Left lung (tissue), 10 donors: ENCODE results near the gene MRPL10. TPM values are rescaled to one million over a fixed set of nuclear protein-coding genes. Genes with fewer than 3 reads are reported as not detected.

Source experiments
- ATAC-seq: fragments of 200-7000 bp; cut with Tn5 transposase; one replicate; pipeline ENCODE4 v1.9.1; 2020; ENCODE audit warnings: moderate library complexity
- DNase-seq, 4 donors: peaks; one replicate each; pipeline ENCODE4 v3.0.0-alpha.2; 2013 to 2020
- H3K27ac ChIP-seq, 2 donors: fragments of 200-600 bp; sonication (generic) in 1 of 2; one replicate each; pipeline versions ENCODE4 v1.5.0 to v1.8.0; 2020 to 2021
- H3K27me3 ChIP-seq, 2 donors: fragments of 200-600 bp; sonication (generic) in 1 of 2; one replicate each; pipeline versions ENCODE4 v1.5.0 to v1.8.0; 2020 to 2021
- H3K36me3 ChIP-seq, 2 donors: fragments of 200-600 bp; sonication (generic) in 1 of 2; one replicate each; pipeline versions ENCODE4 v1.5.0 to v1.8.0; 2020 to 2021
- H3K4me1 ChIP-seq, 2 donors: fragments of 200-600 bp; one replicate each; pipeline ENCODE4 v1.8.0; 2021
- H3K4me3 ChIP-seq, 2 donors: fragments of 200-600 bp; sonication (generic) in 1 of 2; one replicate each; pipeline versions ENCODE4 v1.5.0 to v1.8.0; 2020 to 2021; ENCODE audit warnings: mild to moderate bottlenecking in 1 of 2
- H3K9me3 ChIP-seq, 2 donors: fragments of 200-600 bp; sonication (generic) in 1 of 2; one replicate each; pipeline versions ENCODE4 v1.5.0 to v1.8.0; 2020 to 2021
- intact Hi-C, 2 donors: fragments of 100-400 bp; cut with DNase I; formaldehyde crosslinking; loops; one replicate each; pipeline versions ENCODE4 v1.11.2 to v1.14.2; 2022
- polyA plus RNA-seq, 6 donors: library from polyadenylated mRNA; unstranded; fragments of 120-200 nt; gene quantifications; one replicate each; pipeline ENCODE4 v1.2.1, GENCODE V29; 2013; ENCODE audit not compliant: insufficient read length in 6 of 6
- total RNA-seq, 2 donors: library from RNA; stranded (reverse); fragmentation: NEBNext Ultra II Directional; extraction: Animal tissue kit (Norgen Biotek cat#: 25700); gene quantifications; one replicate each; pipeline ENCODE4 v1.2.1, GENCODE V29; 2021
- TF ChIP-seq, protein P1 (sequence below), 2 donors: fragments of 200-600 bp; sonication (generic) in 1 of 2; IDR thresholded peaks; one replicate each; pipeline versions ENCODE4 v1.5.0 to v1.8.0; 2021; ENCODE audit warnings: antibody characterized with exemption in 2 of 2
- donor health status: DM: no; HTN: yes; CAD: no.
- donor health status: DM: no; HTN: no; CAD: no.

The MRPL10 gene
- total and polyA plus RNA-seq, 8 donors, result 26.2 to 55.7 (median 50.6) TPM

- Histone ChIP-seq H3K27me3 (no peaks in the 10 kb centered on the region), H3K4me3 (no peak overlapping the region), H3K27ac (no peak overlapping the region), H3K4me1 (peaks cover 0 to 10% of the 10 kb centered on the region in 2 donors), H3K36me3 (peaks cover 0 to 44% of the 10 kb centered on the region in 2 donors), H3K9me3 (no peaks in the 10 kb centered on the region)
- intact Hi-C loops, result no loop called here
- ATAC-seq (no peak), DNase-seq (no peak)
- TF ChIP-seq, protein P1, sequence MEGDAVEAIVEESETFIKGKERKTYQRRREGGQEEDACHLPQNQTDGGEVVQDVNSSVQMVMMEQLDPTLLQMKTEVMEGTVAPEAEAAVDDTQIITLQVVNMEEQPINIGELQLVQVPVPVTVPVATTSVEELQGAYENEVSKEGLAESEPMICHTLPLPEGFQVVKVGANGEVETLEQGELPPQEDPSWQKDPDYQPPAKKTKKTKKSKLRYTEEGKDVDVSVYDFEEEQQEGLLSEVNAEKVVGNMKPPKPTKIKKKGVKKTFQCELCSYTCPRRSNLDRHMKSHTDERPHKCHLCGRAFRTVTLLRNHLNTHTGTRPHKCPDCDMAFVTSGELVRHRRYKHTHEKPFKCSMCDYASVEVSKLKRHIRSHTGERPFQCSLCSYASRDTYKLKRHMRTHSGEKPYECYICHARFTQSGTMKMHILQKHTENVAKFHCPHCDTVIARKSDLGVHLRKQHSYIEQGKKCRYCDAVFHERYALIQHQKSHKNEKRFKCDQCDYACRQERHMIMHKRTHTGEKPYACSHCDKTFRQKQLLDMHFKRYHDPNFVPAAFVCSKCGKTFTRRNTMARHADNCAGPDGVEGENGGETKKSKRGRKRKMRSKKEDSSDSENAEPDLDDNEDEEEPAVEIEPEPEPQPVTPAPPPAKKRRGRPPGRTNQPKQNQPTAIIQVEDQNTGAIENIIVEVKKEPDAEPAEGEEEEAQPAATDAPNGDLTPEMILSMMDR (IDR thresholded peaks at IDR 0.05), result no peak
Observed at GRCh38 chr17:47806026-47806912, 25.1 kb downstream of the MRPL10 start.

DNA sequence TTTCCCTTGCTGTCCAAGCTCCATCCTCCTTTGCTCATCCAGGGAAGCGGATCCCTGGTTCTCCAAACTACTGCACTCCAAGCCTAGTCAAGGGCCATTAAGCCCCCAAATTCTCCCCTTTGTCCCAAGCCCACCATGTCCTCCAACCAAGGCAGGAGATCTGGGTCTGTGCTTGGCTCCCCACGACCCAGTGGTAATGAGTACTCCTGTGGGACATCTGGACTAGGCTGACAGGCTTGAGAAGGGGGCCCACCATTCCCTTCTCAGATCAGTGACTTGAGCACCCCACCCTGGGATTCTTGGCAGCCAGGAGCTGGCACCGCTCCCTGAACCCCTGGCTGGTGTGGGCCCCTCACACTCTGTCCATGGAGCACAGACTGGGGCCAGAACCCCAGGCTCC is 26.9 kb downstream of the MRPL10 start:
- Histone ChIP-seq H3K9me3 (no peaks in the 10 kb centered on the region), H3K4me1 (peaks cover 0 to under 1% of the 10 kb centered on the region in 2 donors), H3K36me3 (peaks cover 0 to 30% of the 10 kb centered on the region in 2 donors), H3K4me3 (no peak overlapping the region), H3K27me3 (no peaks in the 10 kb centered on the region), H3K27ac (no peak overlapping the region)
- DNase-seq (no peak), ATAC-seq (no peak)
- intact Hi-C loops, result no loop called here
- TF ChIP-seq, protein P1 (IDR thresholded peaks at IDR 0.05), result no peak

- peaks cover 0 to 23% of the 10 kb centered on the region in 2 donors for H3K36me3 ChIP-seq
- no peaks in the 10 kb centered on the region for H3K27me3 ChIP-seq
- H3K4me3 ChIP-seq, result no peak overlapping the region
- no peak for DNase-seq
- H3K4me1 ChIP-seq, result no peaks in the 10 kb centered on the region
- intact Hi-C loops, result no loop called here
- H3K9me3 ChIP-seq, result no peaks in the 10 kb centered on the region
- ATAC-seq, result no peak
- TF ChIP-seq, protein P1 (IDR thresholded peaks at IDR 0.05), result no peak
- H3K27ac ChIP-seq, result no peak overlapping the region
Observed at GRCh38 chr17:47803751-47804150, 27.6 kb downstream of the MRPL10 start.

DNA sequence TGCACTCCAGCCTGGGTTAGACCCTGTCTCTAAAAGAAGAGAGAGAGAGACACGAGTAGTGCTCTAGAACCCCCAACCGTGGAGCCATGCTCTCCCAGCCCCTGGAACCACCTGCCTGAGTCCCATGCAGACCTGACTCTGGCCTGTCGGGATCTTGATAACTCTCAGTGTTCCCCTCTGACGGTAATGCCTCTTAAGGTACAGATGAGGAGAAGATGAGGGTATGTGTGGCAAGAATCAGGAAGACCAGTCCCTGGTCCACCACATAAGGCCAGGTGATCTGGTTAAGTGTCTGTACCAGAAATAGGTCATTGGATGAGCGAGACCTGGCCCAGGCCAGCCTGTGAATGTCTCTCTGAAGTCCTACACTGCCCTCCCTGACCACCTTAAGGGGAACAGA is 28.1 kb downstream of the MRPL10 start:
- intact Hi-C loops, result no loop called here
- peaks cover 0 to 17% of the 10 kb centered on the region in 2 donors for H3K36me3 ChIP-seq
- no peak for ATAC-seq

More for the DNA sequence above, 28.1 kb downstream of the MRPL10 start:
- TF ChIP-seq, protein P1 (IDR thresholded peaks at IDR 0.05), result no peak
- no peak for DNase-seq
- no peak overlapping the region for H3K27ac ChIP-seq
- H3K4me1 ChIP-seq, result no peaks in the 10 kb centered on the region
- no peak overlapping the region for H3K4me3 ChIP-seq
- H3K9me3 ChIP-seq, result no peaks in the 10 kb centered on the region
- no peaks in the 10 kb centered on the region for H3K27me3 ChIP-seq
